OCI-LY7 (cell line): ENCODE data around the gene ITSN2. TPM values are rescaled to one million over a fixed set of nuclear protein-coding genes. Genes with fewer than 3 reads are reported as not detected.

Source experiments
- BruUV-seq: library from RNA; stranded (reverse); fragments of 400-500 nt; replicated peaks from 2 replicates; lab custom pipeline; 2021; lab: Mats Ljungman, UMichigan
- CTCF ChIA-PET: fragments of 300-600 bp; sonication (Branson Sonifier 250); formaldehyde crosslinking; loops from one replicate; lab custom pipeline; 2022; ENCODE audit warnings: antibody characterized with exemption; ENCODE audit not compliant: unreplicated experiment; lab: Charles Lee
- POLR2A ChIA-PET: fragments of 300-600 bp; sonication (Branson Sonifier 250); formaldehyde crosslinking; loops from one replicate; lab custom pipeline; 2022; ENCODE audit warnings: antibody characterized with exemption; lab: Charles Lee
- DNase-seq: peaks from one replicate; pipeline ENCODE4 v3.0.0-alpha.2; 2015; ENCODE audit warnings: low spot score
- H2AFZ ChIP-seq: fragments of 200-600 bp; sonication (generic), shearing (Covaris generic); 2 replicates; pipeline ENCODE4 v1.6.1; 2014; ENCODE audit warnings: mild to moderate bottlenecking, antibody characterized with exemption, low read length, moderate library complexity
- H3K27ac ChIP-seq: fragments of 200-600 bp; sonication (generic); 2 replicates; pipeline ENCODE4 v1.5.1; 2014; ENCODE audit warnings: mixed run types, low read depth, mild to moderate bottlenecking, moderate library complexity, low read length, inconsistent platforms; ENCODE audit not compliant: poor library complexity, severe bottlenecking
- H3K36me3 ChIP-seq: fragments of 200-600 bp; sonication (generic); 2 replicates; pipeline ENCODE4 v1.6.1; 2014; ENCODE audit warnings: mild to moderate bottlenecking, antibody characterized with exemption, low read length, moderate library complexity, mixed read lengths; ENCODE audit not compliant: insufficient read depth
- H3K4me1 ChIP-seq: fragments of 200-600 bp; sonication (generic); 2 replicates; pipeline ENCODE4 v1.5.1; 2014; ENCODE audit warnings: mild to moderate bottlenecking, low read length; ENCODE audit not compliant: insufficient read depth, poor library complexity, severe bottlenecking
- H3K4me2 ChIP-seq: fragments of 200-600 bp; sonication (generic); 2 replicates; pipeline ENCODE4 v1.6.1; 2014; ENCODE audit warnings: mild to moderate bottlenecking, low read length
- H3K4me3 ChIP-seq: fragments of 200-600 bp; sonication (generic); 2 replicates; pipeline ENCODE4 v1.5.1; 2014; ENCODE audit warnings: mild to moderate bottlenecking, low read depth, low read length; ENCODE audit not compliant: poor library complexity, severe bottlenecking
- H3K79me2 ChIP-seq: fragments of 200-600 bp; sonication (generic); 2 replicates; pipeline ENCODE4 v1.6.1; 2016; ENCODE audit warnings: low read depth, mild to moderate bottlenecking, low read length, moderate library complexity, mixed read lengths; ENCODE audit not compliant: insufficient read depth
- H3K9me2 ChIP-seq: fragments of 200-600 bp; sonication (generic); 2 replicates; pipeline ENCODE4 v1.6.1; 2016; ENCODE audit warnings: mild to moderate bottlenecking, low read length, mixed read lengths; ENCODE audit not compliant: insufficient read depth
- H3K9me3 ChIP-seq: fragments of 200-600 bp; sonication (generic); 2 replicates; pipeline ENCODE4 v1.6.1; 2014; ENCODE audit warnings: mild to moderate bottlenecking, mixed run types, low read length, mixed read lengths
- H4K20me1 ChIP-seq: fragments of 200-600 bp; sonication (generic); 2 replicates; pipeline ENCODE4 v1.6.1; 2014; ENCODE audit warnings: mild to moderate bottlenecking, antibody characterized with exemption, low read length, moderate library complexity, mixed read lengths; ENCODE audit not compliant: insufficient read depth
- EZH2phosphoT487 ChIP-seq: fragments of 200-600 bp; sonication (generic); IDR thresholded peaks from 2 replicates; pipeline ENCODE4 v1.6.1; 2018; ENCODE audit warnings: low read depth, borderline replicate concordance, mild to moderate bottlenecking, mixed run types, antibody characterized with exemption, low read length, moderate library complexity, mixed read lengths
- intact Hi-C: fragments of 100-400 bp; cut with micrococcal nuclease; formaldehyde crosslinking; loops from one replicate; pipeline ENCODE4 v1.10.0; 2022; ENCODE audit not compliant: unreplicated experiment
- total RNA-seq, 2 experiments: library from RNA; depleted of rRNA in 1 of 2; stranded (reverse); fragments of >200 nt in 1 of 2; shearing (Covaris generic) in 1 of 2; gene quantifications; 2 replicates each; pipeline ENCODE4 v1.2.3, GENCODE V29; 2014 to 2022
- TF ChIP-seq, protein P1 (sequence below): fragments of 200-600 bp; sonication (generic); conservative IDR thresholded peaks from 2 replicates; pipeline ENCODE4 v1.5.1; 2014; ENCODE audit warnings: mild to moderate bottlenecking, antibody characterized with exemption, low read length, moderate library complexity, mixed read lengths

Gene ITSN2
- total RNA-seq, 2 experiments from 2014 or later = 25.4 to 65.7 TPM

DNA sequence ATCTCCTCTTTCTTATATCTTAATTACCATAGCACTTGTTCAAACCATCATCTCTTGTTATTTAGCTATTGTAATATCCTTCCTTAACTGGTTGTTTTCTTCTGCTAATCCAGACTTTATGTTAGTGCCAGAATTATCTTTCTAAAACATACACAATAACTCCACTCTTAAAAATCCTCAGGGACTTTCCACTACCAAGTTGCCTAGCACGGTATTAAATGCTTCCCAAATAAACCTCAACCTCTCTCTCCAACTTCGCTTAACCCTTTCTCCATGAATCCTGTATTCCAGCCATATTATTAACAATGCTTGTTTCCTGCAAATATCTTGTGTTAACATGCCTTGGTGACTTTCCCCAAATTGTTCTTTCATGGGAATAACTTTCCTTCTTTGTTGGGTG is 101.0 kb downstream of the ITSN2 start:
- CTCF ChIA-PET = no interaction called here
- no peaks in the 10 kb centered on the region for H3K9me3 ChIP-seq
- intact Hi-C loops = no loop called here
- H3K4me2 ChIP-seq = no peak overlapping the region
- H3K9me2 ChIP-seq = no peaks in the 10 kb centered on the region
- DNase-seq = no peak
- no peak for TF ChIP-seq EZH2phosphoT487
- TF ChIP-seq, protein P1, sequence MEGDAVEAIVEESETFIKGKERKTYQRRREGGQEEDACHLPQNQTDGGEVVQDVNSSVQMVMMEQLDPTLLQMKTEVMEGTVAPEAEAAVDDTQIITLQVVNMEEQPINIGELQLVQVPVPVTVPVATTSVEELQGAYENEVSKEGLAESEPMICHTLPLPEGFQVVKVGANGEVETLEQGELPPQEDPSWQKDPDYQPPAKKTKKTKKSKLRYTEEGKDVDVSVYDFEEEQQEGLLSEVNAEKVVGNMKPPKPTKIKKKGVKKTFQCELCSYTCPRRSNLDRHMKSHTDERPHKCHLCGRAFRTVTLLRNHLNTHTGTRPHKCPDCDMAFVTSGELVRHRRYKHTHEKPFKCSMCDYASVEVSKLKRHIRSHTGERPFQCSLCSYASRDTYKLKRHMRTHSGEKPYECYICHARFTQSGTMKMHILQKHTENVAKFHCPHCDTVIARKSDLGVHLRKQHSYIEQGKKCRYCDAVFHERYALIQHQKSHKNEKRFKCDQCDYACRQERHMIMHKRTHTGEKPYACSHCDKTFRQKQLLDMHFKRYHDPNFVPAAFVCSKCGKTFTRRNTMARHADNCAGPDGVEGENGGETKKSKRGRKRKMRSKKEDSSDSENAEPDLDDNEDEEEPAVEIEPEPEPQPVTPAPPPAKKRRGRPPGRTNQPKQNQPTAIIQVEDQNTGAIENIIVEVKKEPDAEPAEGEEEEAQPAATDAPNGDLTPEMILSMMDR = no peak
- H3K4me1 ChIP-seq = peaks cover 7% of the 10 kb centered on the region
- H3K27ac ChIP-seq = no peak overlapping the region
- no peaks in the 10 kb centered on the region for H3K79me2 ChIP-seq
- H2AFZ ChIP-seq = no peak overlapping the region
- POLR2A ChIA-PET = interaction anchor here (0.6 kb wide), 1 partner anchor 740 kb away, joined by 3 read pairs; no protein-coding TSS in a partner anchor
- H4K20me1 ChIP-seq = no peaks in the 10 kb centered on the region
- H3K36me3 ChIP-seq = peaks cover 53% of the 10 kb centered on the region
- no TSS peak for BruUV-seq
- H3K4me3 ChIP-seq = no peak overlapping the region

DNA sequence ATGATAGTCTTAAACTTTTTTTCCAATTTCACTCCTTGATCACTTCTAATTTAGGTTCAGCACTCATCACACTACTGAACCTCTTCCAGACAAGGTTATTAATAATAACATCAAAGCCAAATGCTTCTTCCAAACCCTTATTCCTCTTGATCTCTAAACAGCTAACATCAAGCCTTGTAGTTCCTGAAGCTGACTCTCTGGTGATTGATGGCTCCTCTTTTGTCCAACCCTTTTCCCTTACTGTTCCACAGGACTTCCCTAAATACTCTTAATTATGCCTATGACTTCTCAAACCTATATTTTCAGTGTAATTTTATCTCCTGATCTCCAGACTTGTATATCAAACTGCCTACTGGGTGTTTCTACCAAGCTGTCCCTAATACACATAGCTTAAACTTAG is 101.6 kb downstream of the ITSN2 start:
- TF ChIP-seq EZH2phosphoT487 = no peak
- TF ChIP-seq, protein P1 = no peak
- Histone ChIP-seq H2AFZ (no peak overlapping the region), H3K4me2 (no peak overlapping the region), H3K27ac (no peak overlapping the region), H3K9me3 (no peaks in the 10 kb centered on the region), H3K4me1 (peaks cover 7% of the 10 kb centered on the region), H3K9me2 (no peaks in the 10 kb centered on the region), H3K4me3 (no peak overlapping the region), H4K20me1 (no peaks in the 10 kb centered on the region), H3K79me2 (no peaks in the 10 kb centered on the region), H3K36me3 (peaks cover 58% of the 10 kb centered on the region)
- intact Hi-C loops = no loop called here
- ChIA-PET POLR2A (no interaction called here), CTCF (no interaction called here)
- BruUV-seq = TSS peak; percentile 12
- no peak for DNase-seq

DNA sequence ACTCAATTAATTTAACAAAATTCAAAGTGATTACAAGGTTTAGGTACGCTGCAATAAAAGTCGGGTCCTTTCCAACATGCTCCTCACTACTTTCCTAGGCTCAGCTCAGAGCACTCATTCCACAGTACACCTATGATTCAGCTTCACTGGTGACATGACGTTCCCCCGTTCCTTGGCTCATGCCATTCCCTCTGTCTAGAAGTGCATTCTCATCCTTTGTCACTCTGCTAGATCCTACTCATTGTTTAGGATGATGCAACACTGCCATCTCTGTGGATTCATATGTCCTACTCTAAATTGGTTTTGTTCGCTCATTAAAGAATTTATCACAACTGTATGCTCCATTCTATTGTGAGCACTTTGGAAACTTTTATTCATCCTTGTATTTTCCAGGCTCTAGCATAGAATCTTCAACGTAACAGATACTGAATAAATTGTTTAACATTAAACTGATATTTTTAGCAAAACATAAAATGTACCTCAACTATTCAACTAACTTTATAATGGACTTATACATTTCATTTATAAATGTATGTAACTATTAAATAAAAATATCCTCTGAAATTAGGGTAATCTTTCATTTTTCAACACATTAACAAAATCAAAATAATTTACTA is 106.9 kb downstream of the ITSN2 start:
- TF ChIP-seq, protein P1 = no peak
- TF ChIP-seq EZH2phosphoT487 = no peak
- Histone ChIP-seq H3K36me3 (peaks cover 57% of the 10 kb centered on the region), H3K27ac (no peak overlapping the region), H3K9me3 (no peaks in the 10 kb centered on the region), H2AFZ (no peak overlapping the region), H3K4me3 (no peak overlapping the region), H3K4me1 (no peaks in the 10 kb centered on the region), H3K9me2 (no peaks in the 10 kb centered on the region), H3K79me2 (no peaks in the 10 kb centered on the region), H4K20me1 (no peaks in the 10 kb centered on the region), H3K4me2 (no peak overlapping the region)
- DNase-seq = no peak
- TSS peak; percentile 6 for BruUV-seq
- POLR2A ChIA-PET = interaction anchor here (1.5 kb wide), 1 partner anchor 34 kb away, joined by 3 read pairs; no protein-coding TSS in a partner anchor
- CTCF ChIA-PET = no interaction called here
- intact Hi-C loops = no loop called here
